22Rv1 (cell line): Measurements from ENCODE around the gene DPP6.

Source experiments
- H3K27ac ChIP-seq: fragments of 450-650 bp; 2 replicates; pipeline ENCODE4 v1.5.1; 2017
- ZFX ChIP-seq: fragments of 450-650 bp; IDR thresholded peaks from 2 replicates; pipeline ENCODE4 v1.6.1; 2017; ENCODE audit warnings: antibody characterized with exemption, borderline replicate concordance
- TF ChIP-seq, protein P1 (sequence below): fragments of 450-650 bp; IDR thresholded peaks from 2 replicates; pipeline ENCODE4 v1.5.1; 2017; ENCODE audit warnings: mild to moderate bottlenecking

DPP6 gene

DNA sequence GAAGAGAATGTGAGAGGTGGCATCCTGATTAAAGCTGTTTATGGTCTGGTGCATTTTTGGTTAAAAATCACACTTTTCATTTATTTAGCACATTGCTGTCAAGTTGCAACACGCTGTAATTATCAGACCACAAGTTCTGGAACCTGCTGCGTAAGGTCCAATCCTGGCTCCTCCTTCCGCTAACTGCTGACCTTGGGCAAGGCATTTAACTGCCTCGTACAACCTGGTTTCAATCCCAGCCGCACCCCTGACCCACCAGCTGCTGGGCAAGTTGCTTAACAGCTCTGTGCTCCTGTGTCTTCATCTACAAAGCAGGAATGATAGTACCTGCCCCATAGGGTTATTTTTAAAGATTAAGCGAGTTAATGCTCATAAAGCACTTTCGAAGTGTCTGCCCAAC lies 668.9 kb downstream of the DPP6 start:
- no peak overlapping the region for H3K27ac ChIP-seq
- TF ChIP-seq ZFX, result no peak
- TF ChIP-seq, protein P1, sequence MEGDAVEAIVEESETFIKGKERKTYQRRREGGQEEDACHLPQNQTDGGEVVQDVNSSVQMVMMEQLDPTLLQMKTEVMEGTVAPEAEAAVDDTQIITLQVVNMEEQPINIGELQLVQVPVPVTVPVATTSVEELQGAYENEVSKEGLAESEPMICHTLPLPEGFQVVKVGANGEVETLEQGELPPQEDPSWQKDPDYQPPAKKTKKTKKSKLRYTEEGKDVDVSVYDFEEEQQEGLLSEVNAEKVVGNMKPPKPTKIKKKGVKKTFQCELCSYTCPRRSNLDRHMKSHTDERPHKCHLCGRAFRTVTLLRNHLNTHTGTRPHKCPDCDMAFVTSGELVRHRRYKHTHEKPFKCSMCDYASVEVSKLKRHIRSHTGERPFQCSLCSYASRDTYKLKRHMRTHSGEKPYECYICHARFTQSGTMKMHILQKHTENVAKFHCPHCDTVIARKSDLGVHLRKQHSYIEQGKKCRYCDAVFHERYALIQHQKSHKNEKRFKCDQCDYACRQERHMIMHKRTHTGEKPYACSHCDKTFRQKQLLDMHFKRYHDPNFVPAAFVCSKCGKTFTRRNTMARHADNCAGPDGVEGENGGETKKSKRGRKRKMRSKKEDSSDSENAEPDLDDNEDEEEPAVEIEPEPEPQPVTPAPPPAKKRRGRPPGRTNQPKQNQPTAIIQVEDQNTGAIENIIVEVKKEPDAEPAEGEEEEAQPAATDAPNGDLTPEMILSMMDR, result no peak

DNA sequence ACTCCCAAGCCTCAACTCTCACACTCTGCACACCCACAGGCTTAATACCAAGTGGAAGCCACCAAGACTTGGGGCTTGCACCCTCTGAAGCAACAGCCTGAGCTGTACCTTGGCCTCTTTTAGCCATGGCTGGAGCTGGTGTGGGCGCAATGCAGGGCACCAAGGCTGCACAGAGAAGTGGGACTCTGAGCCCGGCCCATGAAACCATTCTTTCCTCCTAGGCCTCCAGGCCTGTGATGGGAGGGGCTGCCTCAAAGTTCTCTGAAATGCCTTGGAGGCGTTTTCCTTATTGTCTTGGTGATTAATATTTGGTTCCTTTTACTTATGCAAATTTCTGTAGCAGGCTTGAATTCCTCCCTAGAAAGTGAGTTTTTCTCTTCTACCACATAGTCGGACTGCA lies 674.2 kb downstream of the DPP6 start:
- TF ChIP-seq, protein P1, result no peak
- TF ChIP-seq ZFX, result no peak
- no peak overlapping the region for H3K27ac ChIP-seq

DNA sequence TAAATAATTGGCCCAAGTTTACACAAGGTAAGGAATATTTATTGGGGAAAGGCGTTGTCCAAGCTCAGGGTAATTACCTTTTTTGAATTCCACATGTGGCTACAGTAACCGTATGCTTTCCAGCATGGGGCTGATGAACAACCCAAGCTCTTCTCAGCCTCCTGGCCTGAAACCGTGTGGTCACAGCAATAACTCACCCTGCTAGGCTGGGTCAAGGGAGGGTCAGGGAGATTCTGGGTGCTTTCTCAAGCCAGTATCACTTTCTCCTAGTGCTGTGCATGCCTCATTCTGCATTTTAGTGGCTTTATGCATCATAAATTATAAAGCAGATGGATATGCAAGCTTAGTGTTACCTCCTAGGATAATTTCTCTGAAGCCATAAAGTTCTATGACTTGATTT lies 676.9 kb downstream of the DPP6 start:
- no peak for TF ChIP-seq ZFX
- TF ChIP-seq, protein P1, result no peak
- no peak overlapping the region for H3K27ac ChIP-seq

DNA sequence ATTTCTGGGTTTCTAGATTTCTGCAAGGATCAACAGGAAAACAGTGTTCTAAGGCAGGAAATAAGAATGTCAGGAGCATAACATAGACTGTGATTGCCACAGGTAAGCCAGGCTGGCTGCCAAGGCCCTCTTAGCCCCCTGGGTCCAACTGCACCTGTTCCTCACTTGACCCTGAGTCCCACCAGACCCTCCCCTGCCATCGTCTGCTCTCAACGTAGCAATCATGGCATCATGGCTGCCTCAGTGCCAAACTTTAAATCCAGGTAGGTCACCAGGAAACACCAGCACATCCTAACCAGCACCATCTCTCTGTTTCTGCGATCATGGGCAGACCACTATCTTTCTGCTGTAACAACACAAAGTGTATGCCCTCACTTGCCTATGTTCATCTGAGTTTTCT lies 683.6 kb downstream of the DPP6 start:
- TF ChIP-seq ZFX, result no peak
- TF ChIP-seq, protein P1, result no peak
- H3K27ac ChIP-seq, result no peak overlapping the region

DNA sequence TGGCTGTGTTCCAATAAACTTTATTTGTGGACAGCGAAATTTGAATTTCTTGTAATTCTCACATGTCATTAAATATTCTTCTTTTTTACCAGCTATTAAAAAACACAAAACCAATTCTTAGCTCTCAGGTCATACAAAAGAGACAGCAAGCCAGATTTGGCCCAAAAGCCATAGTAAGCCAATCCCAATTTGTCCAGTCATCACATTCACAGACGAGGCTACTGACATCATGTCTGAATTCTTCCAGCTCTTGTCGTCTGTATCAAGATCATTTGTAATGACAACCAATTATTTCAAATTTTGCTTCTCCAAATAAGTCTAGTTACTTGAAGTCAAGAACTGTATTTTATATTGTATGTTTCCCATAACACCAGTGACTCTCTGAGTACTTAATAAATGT lies 684.2 kb downstream of the DPP6 start:
- TF ChIP-seq, protein P1, result no peak
- TF ChIP-seq ZFX, result no peak
- no peak overlapping the region for H3K27ac ChIP-seq

DNA sequence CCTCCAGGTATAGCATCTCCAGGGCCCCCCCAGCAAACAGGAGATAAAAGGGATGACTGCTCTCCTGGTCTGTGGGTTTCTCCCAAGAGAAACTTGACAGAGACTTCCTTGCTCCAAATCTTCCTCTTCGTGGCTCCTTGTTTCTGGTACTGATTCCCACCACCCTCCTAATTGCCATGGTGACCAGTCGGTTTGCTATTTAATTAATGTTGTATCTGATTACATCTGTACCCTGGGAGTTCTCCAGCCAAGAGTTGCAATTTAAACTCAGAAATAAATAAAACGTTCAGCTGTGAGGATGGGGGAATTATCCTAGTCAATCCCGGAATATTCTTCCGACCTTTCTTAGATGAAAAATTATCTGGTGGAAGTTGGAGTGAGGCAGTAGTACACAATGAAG lies 686.0 kb downstream of the DPP6 start:
- no peak overlapping the region for H3K27ac ChIP-seq
- TF ChIP-seq, protein P1, result no peak
- TF ChIP-seq ZFX, result no peak

DNA sequence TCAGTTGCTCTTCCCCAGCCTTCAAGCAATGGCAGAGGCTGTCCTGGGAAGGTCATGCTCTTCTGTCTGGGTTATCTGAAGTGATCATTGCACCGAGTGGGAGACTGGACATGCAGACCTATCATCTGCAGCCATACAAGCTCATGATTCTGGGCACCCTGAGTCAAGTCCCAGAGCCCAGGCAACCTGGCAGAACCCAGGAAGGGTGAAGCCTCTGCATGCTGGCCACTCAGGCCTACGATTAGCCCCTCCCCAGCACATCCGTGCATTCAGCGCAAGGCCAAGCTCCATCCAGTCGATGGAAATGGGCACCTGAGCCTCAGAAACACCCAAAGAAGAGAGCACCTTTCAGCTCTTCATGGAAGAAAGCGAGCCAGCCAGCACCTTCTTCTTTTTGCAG lies 688.9 kb downstream of the DPP6 start:
- no peak for TF ChIP-seq ZFX
- TF ChIP-seq, protein P1, result no peak

More for the DNA sequence above, 688.9 kb downstream of the DPP6 start:
- no peak overlapping the region for H3K27ac ChIP-seq
